ENCODE data around the gene PLCB3. TPM values are rescaled to one million over a fixed set of nuclear protein-coding genes. Genes with fewer than 3 reads are reported as not detected.
A peak's percentile ranks its signal among the peaks of the same experiment; 100 is the strongest.

PLCB3 gene
- total RNA-seq, 1 experiment from 2014 or later, result 69.0 TPM

GRCh38 chr11:64268893-64269539, 17.7 kb downstream of the PLCB3 start:
- peak overlapping the region; percentile 59 for H3K27ac ChIP-seq (ENCODE audit: low read length)
- ATAC-seq, result peak; percentile 3

DNA sequence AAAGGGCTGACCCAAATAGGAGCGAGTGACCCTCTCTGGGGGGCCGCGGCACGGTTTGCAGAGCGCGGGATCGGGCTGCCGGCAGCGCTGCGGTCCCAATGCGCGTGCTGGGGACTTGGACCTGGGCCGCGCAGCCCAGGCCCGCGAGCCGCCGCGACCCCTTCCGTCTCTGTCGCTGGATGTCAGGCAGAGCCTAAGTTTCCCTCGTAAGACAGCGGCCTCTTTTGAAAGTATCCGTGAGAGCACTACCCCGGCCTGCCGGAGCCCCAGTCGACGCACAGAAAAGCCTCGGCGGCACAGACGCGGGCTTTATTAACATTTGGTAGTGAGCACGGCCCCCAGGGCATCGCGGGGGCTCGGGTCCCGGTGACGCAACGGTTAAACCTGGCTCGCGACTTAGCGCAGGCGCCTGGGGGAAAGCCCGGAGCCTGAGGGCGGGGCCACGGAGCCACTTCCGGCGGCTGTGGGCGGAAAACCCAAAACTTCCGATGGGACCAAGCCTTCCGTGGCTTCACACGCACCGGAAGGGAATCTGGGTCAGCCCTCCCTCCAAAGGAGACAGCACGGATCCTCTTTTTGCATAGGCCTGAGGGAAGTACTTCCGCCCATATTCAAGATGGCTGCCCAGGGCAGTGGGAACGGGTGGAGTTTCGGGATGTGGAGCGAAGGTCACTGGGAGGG, 18.4 kb downstream of the PLCB3 start:
- Histone ChIP-seq H3K27me3 (ENCODE audit: low read length) (no peaks in the 10 kb centered on the region), H3K4me1 (ENCODE audit: insufficient read depth, low read length) (peaks cover 35% of the 10 kb centered on the region), H3K9me3 (ENCODE audit: low read length) (no peaks in the 10 kb centered on the region), H2AFZ (ENCODE audit: low read length) (peak overlapping the region; percentile 76), H3K79me2 (ENCODE audit: low read length) (peaks cover 14% of the 10 kb centered on the region; the same call in 1 of the 2 replicates), H3K36me3 (ENCODE audit: low read depth, low read length) (peaks cover 5% of the 10 kb centered on the region; the same call in 1 of the 2 replicates), H3K4me2 (ENCODE audit: low read length) (peak overlapping the region; percentile 83), H3K9me2 (replicated peaks; ENCODE audit: low read length) (no peaks in the 10 kb centered on the region), H3K4me3 (ENCODE audit: low read length) (peak overlapping the region; percentile 69), H4K20me1 (ENCODE audit: low read length) (no peaks in the 10 kb centered on the region), H3K9ac (ENCODE audit: low read length) (peak overlapping the region; percentile 79), H3F3A (ENCODE audit: low read length, unreplicated experiment) (no peaks in the 10 kb centered on the region), H3K27ac (ENCODE audit: low read length) (peak overlapping the region; percentile 83)
- TSS peak; percentile 55 for BruUV-seq (replicated peaks)
- DNase-seq (peak; percentile 100), ATAC-seq (peak; percentile 80)
- ChIA-PET POLR2A (ENCODE audit: unreplicated experiment) (interaction anchor here (0.6 kb wide), 2 partner anchors 10 to 62 kb away, joined by 3 read pairs; no protein-coding TSS in a partner anchor), CTCF (interaction anchor here (0.7 kb wide), 1 partner anchor 516 kb away, joined by 4 read pairs; no protein-coding TSS in a partner anchor)
- TF ChIP-seq, protein P1, sequence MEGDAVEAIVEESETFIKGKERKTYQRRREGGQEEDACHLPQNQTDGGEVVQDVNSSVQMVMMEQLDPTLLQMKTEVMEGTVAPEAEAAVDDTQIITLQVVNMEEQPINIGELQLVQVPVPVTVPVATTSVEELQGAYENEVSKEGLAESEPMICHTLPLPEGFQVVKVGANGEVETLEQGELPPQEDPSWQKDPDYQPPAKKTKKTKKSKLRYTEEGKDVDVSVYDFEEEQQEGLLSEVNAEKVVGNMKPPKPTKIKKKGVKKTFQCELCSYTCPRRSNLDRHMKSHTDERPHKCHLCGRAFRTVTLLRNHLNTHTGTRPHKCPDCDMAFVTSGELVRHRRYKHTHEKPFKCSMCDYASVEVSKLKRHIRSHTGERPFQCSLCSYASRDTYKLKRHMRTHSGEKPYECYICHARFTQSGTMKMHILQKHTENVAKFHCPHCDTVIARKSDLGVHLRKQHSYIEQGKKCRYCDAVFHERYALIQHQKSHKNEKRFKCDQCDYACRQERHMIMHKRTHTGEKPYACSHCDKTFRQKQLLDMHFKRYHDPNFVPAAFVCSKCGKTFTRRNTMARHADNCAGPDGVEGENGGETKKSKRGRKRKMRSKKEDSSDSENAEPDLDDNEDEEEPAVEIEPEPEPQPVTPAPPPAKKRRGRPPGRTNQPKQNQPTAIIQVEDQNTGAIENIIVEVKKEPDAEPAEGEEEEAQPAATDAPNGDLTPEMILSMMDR (conservative IDR thresholded peaks at IDR 0.05; ENCODE audit: low read depth, low read length), result no peak
- TF ChIP-seq EZH2phosphoT487 (IDR thresholded peaks at IDR 0.05; ENCODE audit: borderline replicate concordance, low read length), result no peak
- no peak for TF ChIP-seq EZH2 (IDR thresholded peaks at IDR 0.05; ENCODE audit: low read length, unreplicated experiment)
- intact Hi-C loops (cut with micrococcal nuclease), result loop anchor here (2.0 kb wide), 3 partner anchors 15 to 35 kb away; partner anchors contain the start of genes BAD, ESRRA, GPR137 and PPP1R14B

More at GRCh38 chr11:64268893-64269539, 17.7 kb downstream of the PLCB3 start:
- Histone ChIP-seq H3K4me3 (ENCODE audit: low read length) (peak overlapping the region; percentile 69), H3K9me2 (replicated peaks; ENCODE audit: low read length) (no peaks in the 10 kb centered on the region), H2AFZ (ENCODE audit: low read length) (peak overlapping the region; percentile 76), H3K9me3 (ENCODE audit: low read length) (no peaks in the 10 kb centered on the region), H3F3A (ENCODE audit: low read length, unreplicated experiment) (no peaks in the 10 kb centered on the region), H3K36me3 (ENCODE audit: low read depth, low read length) (peaks cover 5% of the 10 kb centered on the region; the same call in 1 of the 2 replicates), H3K79me2 (ENCODE audit: low read length) (peaks cover 14% of the 10 kb centered on the region; the same call in 1 of the 2 replicates), H3K9ac (ENCODE audit: low read length) (peak overlapping the region; percentile 74), H4K20me1 (ENCODE audit: low read length) (no peaks in the 10 kb centered on the region), H3K27me3 (ENCODE audit: low read length) (no peaks in the 10 kb centered on the region), H3K4me1 (ENCODE audit: insufficient read depth, low read length) (peaks cover 35% of the 10 kb centered on the region), H3K4me2 (ENCODE audit: low read length) (peak overlapping the region; percentile 82)
- POLR2A ChIA-PET (ENCODE audit: unreplicated experiment), result no interaction called here
- intact Hi-C loops (cut with micrococcal nuclease), result no loop called here
- CTCF ChIA-PET, result no interaction called here
- peak; percentile 50 for DNase-seq
- TF ChIP-seq EZH2 (IDR thresholded peaks at IDR 0.05; ENCODE audit: low read length, unreplicated experiment), result no peak
- TF ChIP-seq EZH2phosphoT487 (IDR thresholded peaks at IDR 0.05; ENCODE audit: borderline replicate concordance, low read length), result no peak
- TF ChIP-seq, protein P1 (conservative IDR thresholded peaks at IDR 0.05; ENCODE audit: low read depth, low read length), result no peak
- BruUV-seq (replicated peaks), result no TSS peak
